MM.1S (cell line): Measurements from ENCODE around the gene PTCSC3.

Source experiments
- DNase-seq: peaks from one replicate; pipeline ENCODE4 v3.0.0-alpha.2; 2015
- H2AFZ ChIP-seq: fragments of 300-600 bp; sonication (generic); 2 replicates; pipeline ENCODE4 v1.6.0; 2016; ENCODE audit warnings: antibody characterized with exemption, low read length
- H3F3A ChIP-seq: fragments of 300-600 bp; sonication (generic); 2 replicates; pipeline ENCODE4 v1.6.1; 2016; ENCODE audit warnings: mild to moderate bottlenecking, antibody characterized with exemption, low read length, moderate library complexity, mixed read lengths; ENCODE audit not compliant: insufficient read depth
- H3K27ac ChIP-seq: fragments of 300-600 bp; sonication (generic); 2 replicates; pipeline ENCODE4 v1.5.1; 2016; ENCODE audit warnings: mild to moderate bottlenecking, low read length
- H3K27me3 ChIP-seq: fragments of 300-600 bp; sonication (generic); replicated peaks from 2 replicates; pipeline ENCODE4 v1.6.0; 2016; ENCODE audit warnings: low read length; ENCODE audit not compliant: insufficient read depth
- H3K36me3 ChIP-seq: fragments of 300-600 bp; sonication (generic); replicated peaks from 2 replicates; pipeline ENCODE4 v1.6.1; 2016; ENCODE audit warnings: mild to moderate bottlenecking, low read length, mixed read lengths; ENCODE audit not compliant: insufficient read depth
- H3K4me1 ChIP-seq: fragments of 300-600 bp; sonication (generic); 2 replicates; pipeline ENCODE4 v1.6.1; 2016; ENCODE audit warnings: low read length, mixed read lengths
- H3K4me2 ChIP-seq: fragments of 300-600 bp; sonication (generic); 2 replicates; pipeline ENCODE4 v1.6.0; 2016; ENCODE audit warnings: low read depth, low read length
- H3K4me3 ChIP-seq: fragments of 300-600 bp; sonication (generic); 2 replicates; pipeline ENCODE4 v1.5.1; 2016; ENCODE audit warnings: low read length, mixed read lengths
- H3K79me2 ChIP-seq: fragments of 300-600 bp; sonication (generic); 2 replicates; pipeline ENCODE4 v1.6.1; 2016; ENCODE audit warnings: mixed run types, low read length, mixed read lengths
- H3K9ac ChIP-seq: fragments of 300-600 bp; sonication (generic); 2 replicates; pipeline ENCODE4 v1.6.1; 2016; ENCODE audit warnings: low read length, mixed read lengths
- H3K9me2 ChIP-seq: fragments of 300-600 bp; sonication (generic); replicated peaks from 2 replicates; pipeline ENCODE4 v1.6.1; 2016; ENCODE audit warnings: mild to moderate bottlenecking, low read length, mixed read lengths; ENCODE audit not compliant: insufficient read depth
- H3K9me3 ChIP-seq: fragments of 300-600 bp; sonication (generic); replicated peaks from 2 replicates; pipeline ENCODE4 v1.6.1; 2016; ENCODE audit warnings: mild to moderate bottlenecking, low read length, mixed read lengths; ENCODE audit not compliant: insufficient read depth
- H4K20me1 ChIP-seq: fragments of 300-600 bp; sonication (generic); 2 replicates; pipeline ENCODE4 v1.6.1; 2016; ENCODE audit warnings: mild to moderate bottlenecking, low read length, moderate library complexity, mixed read lengths; ENCODE audit not compliant: insufficient read depth
- CTCF ChIP-seq: fragments of 300-600 bp; sonication (generic); IDR thresholded peaks from 2 replicates; pipeline ENCODE4 v1.5.1; 2016; ENCODE audit warnings: antibody characterized with exemption, low read length, mixed read lengths
- EZH2 ChIP-seq: fragments of 300-600 bp; sonication (generic); optimal IDR thresholded peaks from 2 replicates; pipeline ENCODE3; 2017; ENCODE audit warnings: low read depth, mild to moderate bottlenecking, antibody characterized with exemption, low read length, mixed read lengths
- EZH2phosphoT487 ChIP-seq: fragments of 300-600 bp; sonication (generic); IDR thresholded peaks from 2 replicates; pipeline ENCODE4 v1.6.1; 2018; ENCODE audit warnings: antibody characterized with exemption, low read length

The PTCSC3 gene

DNA sequence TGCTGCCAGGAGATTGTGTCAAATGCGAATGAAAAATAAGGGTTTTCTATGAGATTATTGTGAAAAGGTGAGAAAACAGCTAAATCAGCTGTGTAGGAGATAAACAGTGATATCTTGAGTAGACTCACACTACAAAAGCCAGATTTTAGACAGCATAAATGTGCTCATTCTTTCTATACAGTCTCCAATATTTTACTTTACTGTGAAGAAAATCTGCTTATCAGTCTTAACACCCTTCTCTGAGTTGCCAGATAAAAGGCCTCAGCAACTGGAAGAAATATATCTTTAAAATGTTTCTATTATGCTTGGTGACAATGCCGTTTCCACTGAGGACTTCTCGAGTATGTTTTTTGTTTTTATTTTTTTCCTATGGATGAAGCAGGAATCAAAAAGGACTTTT, 47.0 kb upstream of the PTCSC3 start:
- Histone ChIP-seq H2AFZ (no peak overlapping the region), H3K4me3 (no peak overlapping the region), H3K4me2 (no peak overlapping the region), H3K9me2 (no peaks in the 10 kb centered on the region), H3K9me3 (no peaks in the 10 kb centered on the region), H3K27ac (no peak overlapping the region), H4K20me1 (no peaks in the 10 kb centered on the region), H3K79me2 (no peaks in the 10 kb centered on the region), H3K4me1 (no peaks in the 10 kb centered on the region), H3K27me3 (no peaks in the 10 kb centered on the region), H3K9ac (no peak overlapping the region), H3F3A (no peaks in the 10 kb centered on the region), H3K36me3 (no peaks in the 10 kb centered on the region)
- no peak for TF ChIP-seq EZH2phosphoT487
- TF ChIP-seq CTCF: no peak
- TF ChIP-seq EZH2: no peak
- DNase-seq: no peak

DNA sequence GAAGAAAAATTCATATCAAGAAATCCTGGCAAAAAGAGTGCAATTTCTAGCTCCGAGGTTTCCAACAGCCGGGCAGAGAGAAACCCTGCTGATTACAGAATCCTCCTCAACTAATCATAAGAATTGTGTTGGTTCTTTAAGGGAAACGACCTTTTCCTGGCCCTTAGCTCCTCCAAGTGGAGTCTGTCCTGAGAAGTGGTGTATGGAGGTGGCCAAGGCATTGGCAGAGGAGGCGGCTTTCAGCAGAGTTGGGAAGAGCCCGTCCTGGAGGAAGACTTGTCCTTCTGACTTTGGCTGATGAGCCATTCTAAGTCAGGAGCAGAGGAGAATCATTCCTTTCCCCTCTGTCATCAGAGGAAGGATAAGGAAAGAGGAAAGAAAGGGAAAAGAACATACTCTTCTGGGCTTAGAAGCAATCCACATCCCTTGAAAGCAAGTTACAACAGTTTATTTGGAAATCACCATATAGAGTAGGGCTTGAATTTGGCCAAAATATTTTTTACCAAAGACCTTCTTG, 46.5 kb upstream of the PTCSC3 start:
- no peak overlapping the region for H3K4me3 ChIP-seq
- no peak overlapping the region for H3K4me2 ChIP-seq
- H3K27ac ChIP-seq: no peak overlapping the region
- H3K36me3 ChIP-seq: no peaks in the 10 kb centered on the region
- no peaks in the 10 kb centered on the region for H3K27me3 ChIP-seq
- H3K9ac ChIP-seq: no peak overlapping the region
- no peak overlapping the region for H2AFZ ChIP-seq
- no peak for DNase-seq
- no peak for TF ChIP-seq EZH2phosphoT487
- TF ChIP-seq EZH2: no peak
- TF ChIP-seq CTCF: no peak
- no peaks in the 10 kb centered on the region for H3F3A ChIP-seq
- H3K9me3 ChIP-seq: no peaks in the 10 kb centered on the region
- no peaks in the 10 kb centered on the region for H4K20me1 ChIP-seq
- no peaks in the 10 kb centered on the region for H3K4me1 ChIP-seq
- H3K9me2 ChIP-seq: no peaks in the 10 kb centered on the region
- H3K79me2 ChIP-seq: no peaks in the 10 kb centered on the region

GRCh38 chr14:36222337-36222736, 45.8 kb upstream of the PTCSC3 start:
- H3K27me3 ChIP-seq: no peaks in the 10 kb centered on the region
- no peak overlapping the region for H3K4me2 ChIP-seq
- H3K79me2 ChIP-seq: no peaks in the 10 kb centered on the region
- no peak for DNase-seq
- H3K4me1 ChIP-seq: no peaks in the 10 kb centered on the region
- no peaks in the 10 kb centered on the region for H3K9me3 ChIP-seq
- H2AFZ ChIP-seq: no peak overlapping the region
- no peak for TF ChIP-seq EZH2
- TF ChIP-seq CTCF: no peak
- TF ChIP-seq EZH2phosphoT487: no peak
- no peaks in the 10 kb centered on the region for H3K9me2 ChIP-seq
- H3K27ac ChIP-seq: no peak overlapping the region
- no peaks in the 10 kb centered on the region for H4K20me1 ChIP-seq
- H3F3A ChIP-seq: no peaks in the 10 kb centered on the region
- no peak overlapping the region for H3K4me3 ChIP-seq
- H3K36me3 ChIP-seq: no peaks in the 10 kb centered on the region
- H3K9ac ChIP-seq: no peak overlapping the region
